BJ (cell line): ENCODE results near the gene CDK5RAP3. TPM values are rescaled to one million over a fixed set of nuclear protein-coding genes. Genes with fewer than 3 reads are reported as not detected.

Experiments used
- CTCF ChIA-PET: fragments of 350-600 bp; formaldehyde crosslinking; extraction: SDS; loops from one replicate; lab custom pipeline; 2021; ENCODE audit warnings: antibody characterized with exemption, inconsistent platforms; lab: Yijun Ruan, JAX
- POLR2A ChIA-PET: fragments of 300-600 bp; sonication (Branson Sonifier 250); formaldehyde crosslinking; extraction: SDS; loops from one replicate; lab custom pipeline; 2021; ENCODE audit warnings: antibody characterized with exemption; lab: Charles Lee
- DNase-seq: peaks from one replicate; pipeline ENCODE4 v3.0.0-alpha.2; 2011; ENCODE audit warnings: low read depth
- H3K27me3 ChIP-seq: 2 replicates; pipeline ENCODE4 v1.6.0; 2011; ENCODE audit warnings: low read length; ENCODE audit not compliant: control insufficient read depth, insufficient read depth
- H3K36me3 ChIP-seq: 2 replicates; pipeline ENCODE4 v1.5.1; 2011; ENCODE audit warnings: low read length; ENCODE audit not compliant: control insufficient read depth, insufficient read depth
- H3K4me3 ChIP-seq: 2 replicates; pipeline ENCODE4 v1.5.1; 2011; ENCODE audit warnings: low read depth, mild to moderate bottlenecking, control low read depth, low read length
- CTCF ChIP-seq: IDR thresholded peaks from 2 replicates; pipeline ENCODE4 v1.5.1; 2011; ENCODE audit warnings: low read depth, mild to moderate bottlenecking, control low read depth, inconsistent platforms, low read length, moderate library complexity; ENCODE audit not compliant: insufficient read depth
- polyA plus RNA-seq: library from polyadenylated mRNA; depleted of rRNA; stranded (reverse); fragments of >200 nt; gene quantifications from 2 replicates; pipeline ENCODE4 v1.2.3, GENCODE V29; 2011

CDK5RAP3 gene
- polyA plus RNA-seq, 1 experiment: 98.1 TPM

DNA sequence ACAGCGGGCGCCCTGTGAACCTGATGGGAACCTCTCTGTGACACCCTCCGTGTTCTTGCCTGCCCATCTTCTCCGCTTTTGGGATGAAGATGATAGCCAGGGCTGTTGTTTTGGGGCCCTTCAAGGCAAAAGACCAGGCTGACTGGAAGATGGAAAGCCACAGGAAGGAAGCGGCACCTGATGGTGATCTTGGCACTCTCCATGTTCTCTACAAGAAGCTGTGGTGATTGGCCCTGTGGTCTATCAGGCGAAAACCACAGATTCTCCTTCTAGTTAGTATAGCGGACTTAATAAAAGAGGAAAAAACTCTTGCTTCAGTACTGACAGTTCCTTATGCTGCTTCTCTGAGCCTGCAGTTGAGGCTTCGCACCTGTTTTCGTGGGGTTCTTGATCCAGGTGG lies 10.5 kb downstream of the CDK5RAP3 start:
- CTCF ChIA-PET: interaction anchor here (1.0 to 30.9 kb wide), 6 partner anchors 10 to 45 kb away, joined by 3 to 575 read pairs (median 8); partner anchors contain the start of gene CDK5RAP3
- TF ChIP-seq CTCF: no peak
- DNase-seq: no peak
- H3K4me3 ChIP-seq: no peak overlapping the region
- POLR2A ChIA-PET: no interaction called here
- H3K36me3 ChIP-seq: peaks cover 29% of the 10 kb centered on the region
- H3K27me3 ChIP-seq: no peaks in the 10 kb centered on the region

- H3K27me3 ChIP-seq: no peaks in the 10 kb centered on the region
- no peak overlapping the region for H3K4me3 ChIP-seq
- peaks cover 28% of the 10 kb centered on the region for H3K36me3 ChIP-seq
- no peak for TF ChIP-seq CTCF
- ChIA-PET CTCF (interaction anchor here (1.0 to 30.9 kb wide), 5 partner anchors 11 to 45 kb away, joined by 3 to 575 read pairs (median 4); partner anchors contain the start of gene CDK5RAP3), POLR2A (no interaction called here)
- no peak for DNase-seq
These were observed 11.2 kb downstream of the CDK5RAP3 start for GRCh38 chr17:47982091-47982617.

DNA sequence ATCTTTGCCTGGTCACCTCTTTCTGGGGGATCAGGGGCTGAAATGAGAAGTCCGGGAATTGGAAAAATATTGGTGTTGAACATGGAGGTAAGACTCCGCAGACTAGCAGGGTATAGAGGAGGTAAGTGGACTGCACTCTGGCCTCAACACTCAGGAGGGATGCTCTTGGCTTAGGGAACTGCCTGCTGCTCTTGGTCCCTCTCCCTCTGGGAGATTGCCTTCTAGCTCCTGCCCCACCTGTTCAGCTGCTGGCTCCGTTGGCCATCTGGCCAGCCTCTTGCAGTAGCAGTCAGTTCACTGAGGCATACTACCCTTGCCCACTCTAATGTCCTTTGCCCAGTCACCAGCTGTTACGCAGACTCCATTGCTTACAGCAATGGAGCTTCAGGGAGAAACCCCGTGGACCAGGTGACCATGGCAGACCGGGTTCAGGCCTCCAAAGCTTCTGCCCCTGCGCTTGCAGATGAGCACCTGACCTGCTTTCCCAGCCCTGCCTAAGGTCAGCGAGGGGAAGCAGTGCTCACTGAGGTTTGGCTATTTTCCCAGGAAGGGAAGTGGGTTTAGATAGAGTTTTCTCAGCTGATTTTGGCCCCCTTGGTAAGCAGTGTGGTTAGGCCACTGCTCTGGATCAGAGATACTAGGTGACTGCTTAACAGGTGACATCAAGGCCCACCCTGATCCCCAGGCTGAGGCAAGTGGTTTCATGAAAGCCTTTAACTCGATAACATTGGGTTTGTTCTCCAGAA lies 11.9 kb downstream of the CDK5RAP3 start:
- Histone ChIP-seq H3K36me3 (peaks cover 25% of the 10 kb centered on the region), H3K4me3 (no peak overlapping the region), H3K27me3 (no peaks in the 10 kb centered on the region)
- POLR2A ChIA-PET: no interaction called here
- no peak for DNase-seq
- CTCF ChIA-PET: interaction anchor here (0.6 to 30.9 kb wide), 8 partner anchors 12 to 115 kb away, joined by 3 to 575 read pairs (median 4); partner anchors contain the start of gene CDK5RAP3
- TF ChIP-seq CTCF: no peak

GRCh38 chr17:47983492-47984223 lies 12.7 kb downstream of the CDK5RAP3 start:
- ChIA-PET CTCF (interaction anchor here (0.8 to 30.9 kb wide), 5 partner anchors 13 to 114 kb away, joined by 3 to 575 read pairs (median 10); partner anchors contain the start of gene CDK5RAP3), POLR2A (no interaction called here)
- TF ChIP-seq CTCF: no peak
- Histone ChIP-seq H3K36me3 (peaks cover 24% of the 10 kb centered on the region), H3K27me3 (no peaks in the 10 kb centered on the region), H3K4me3 (no peak overlapping the region)
- DNase-seq: no peak

DNA sequence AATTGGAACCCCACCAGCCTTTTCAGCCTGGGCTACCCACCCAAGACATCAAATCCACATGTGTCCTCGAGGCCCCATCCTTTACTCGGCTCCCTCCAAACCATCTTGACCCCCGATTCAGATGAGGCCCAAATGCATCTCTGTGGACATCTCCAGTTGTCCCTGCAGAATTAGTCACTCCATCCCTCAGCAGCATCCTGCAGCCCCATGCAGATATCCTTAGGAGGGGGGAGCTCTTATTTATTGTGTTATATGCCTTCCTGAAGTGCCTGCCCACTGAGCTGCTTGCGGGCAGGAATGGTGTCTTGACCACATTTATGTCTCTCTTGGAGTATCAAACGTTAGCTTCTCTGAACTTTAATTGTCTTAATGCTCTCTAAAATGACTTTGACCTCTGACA lies 15.6 kb downstream of the CDK5RAP3 start:
- POLR2A ChIA-PET: no interaction called here
- no peaks in the 10 kb centered on the region for H3K27me3 ChIP-seq
- no peak for TF ChIP-seq CTCF

More for the DNA sequence above, 15.6 kb downstream of the CDK5RAP3 start:
- CTCF ChIA-PET: interaction anchor here (0.9 to 30.9 kb wide), 6 partner anchors 8 to 145 kb away, joined by 3 to 575 read pairs (median 7); partner anchors contain the start of genes CDK5RAP3 and SCRN2
- H3K36me3 ChIP-seq: peaks cover 10% of the 10 kb centered on the region
- H3K4me3 ChIP-seq: no peak overlapping the region
- no peak for DNase-seq
